ENCODE results near the gene ASB2. TPM values are rescaled to one million over a fixed set of nuclear protein-coding genes. Genes with fewer than 3 reads are reported as not detected.

Gene ASB2
- total RNA-seq, 2 donors from 2014 or later: 115 to 187 TPM

GRCh38 chr14:93959239-93960107, 16.9 kb downstream of the ASB2 start:
- H3K36me3 ChIP-seq: peaks cover 50% of the 10 kb centered on the region
- TF ChIP-seq, protein P1, sequence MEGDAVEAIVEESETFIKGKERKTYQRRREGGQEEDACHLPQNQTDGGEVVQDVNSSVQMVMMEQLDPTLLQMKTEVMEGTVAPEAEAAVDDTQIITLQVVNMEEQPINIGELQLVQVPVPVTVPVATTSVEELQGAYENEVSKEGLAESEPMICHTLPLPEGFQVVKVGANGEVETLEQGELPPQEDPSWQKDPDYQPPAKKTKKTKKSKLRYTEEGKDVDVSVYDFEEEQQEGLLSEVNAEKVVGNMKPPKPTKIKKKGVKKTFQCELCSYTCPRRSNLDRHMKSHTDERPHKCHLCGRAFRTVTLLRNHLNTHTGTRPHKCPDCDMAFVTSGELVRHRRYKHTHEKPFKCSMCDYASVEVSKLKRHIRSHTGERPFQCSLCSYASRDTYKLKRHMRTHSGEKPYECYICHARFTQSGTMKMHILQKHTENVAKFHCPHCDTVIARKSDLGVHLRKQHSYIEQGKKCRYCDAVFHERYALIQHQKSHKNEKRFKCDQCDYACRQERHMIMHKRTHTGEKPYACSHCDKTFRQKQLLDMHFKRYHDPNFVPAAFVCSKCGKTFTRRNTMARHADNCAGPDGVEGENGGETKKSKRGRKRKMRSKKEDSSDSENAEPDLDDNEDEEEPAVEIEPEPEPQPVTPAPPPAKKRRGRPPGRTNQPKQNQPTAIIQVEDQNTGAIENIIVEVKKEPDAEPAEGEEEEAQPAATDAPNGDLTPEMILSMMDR (IDR thresholded peaks at IDR 0.05): no peak
- no peaks in the 10 kb centered on the region for H3K9me3 ChIP-seq
- peaks cover 0 to 53% of the 10 kb centered on the region in 2 donors for H3K4me1 ChIP-seq
- H3K4me3 ChIP-seq: no peak overlapping the region
- no peaks in the 10 kb centered on the region for H3K27me3 ChIP-seq
- DNase-seq (ENCODE audit: low spot score): no peak
- peak overlapping the region; percentile 73 to 83 for H3K27ac ChIP-seq

- Histone ChIP-seq H3K9me3 (no peaks in the 10 kb centered on the region), H3K27me3 (no peaks in the 10 kb centered on the region), H3K4me1 (peaks cover 0 to 54% of the 10 kb centered on the region in 2 donors), H3K4me3 (no peak overlapping the region), H3K27ac (peak overlapping the region; percentile 73 to 83), H3K36me3 (peaks cover 51% of the 10 kb centered on the region)
- no peak for DNase-seq (ENCODE audit: low spot score)
- TF ChIP-seq, protein P1 (IDR thresholded peaks at IDR 0.05): no peak
Measured at GRCh38 chr14:93958567-93959238, 17.7 kb downstream of the ASB2 start.

GRCh38 chr14:93957751-93958566, 18.4 kb downstream of the ASB2 start:
- Histone ChIP-seq H3K36me3 (peaks cover 51% of the 10 kb centered on the region), H3K27me3 (no peaks in the 10 kb centered on the region), H3K27ac (peak overlapping the region; percentile 73 to 83), H3K4me3 (no peak overlapping the region), H3K9me3 (no peaks in the 10 kb centered on the region), H3K4me1 (peaks cover 0 to 58% of the 10 kb centered on the region in 2 donors)
- TF ChIP-seq, protein P1 (IDR thresholded peaks at IDR 0.05): no peak
- no peak for DNase-seq (ENCODE audit: low spot score)

- peaks cover 0 to 58% of the 10 kb centered on the region in 2 donors for H3K4me1 ChIP-seq
- no peak for DNase-seq (ENCODE audit: low spot score)
Measured at GRCh38 chr14:93957333-93957710, 19.0 kb downstream of the ASB2 start.

More at GRCh38 chr14:93957333-93957710, 19.0 kb downstream of the ASB2 start:
- H3K27me3 ChIP-seq: no peaks in the 10 kb centered on the region
- no peak overlapping the region for H3K4me3 ChIP-seq
- H3K36me3 ChIP-seq: peaks cover 52% of the 10 kb centered on the region
- TF ChIP-seq, protein P1 (IDR thresholded peaks at IDR 0.05): no peak
- H3K27ac ChIP-seq: peak overlapping the region; percentile 73 to 83
- no peaks in the 10 kb centered on the region for H3K9me3 ChIP-seq
